HL-60 (cell line): ENCODE measurements around the gene DBX1.

Experiments used
- GABPA ChIP-seq: IDR thresholded peaks from 2 replicates; pipeline ENCODE4 v1.6.1; 2012; ENCODE audit warnings: low read depth
- POLR2AphosphoS5 ChIP-seq: IDR thresholded peaks from 2 replicates; pipeline ENCODE4 v1.6.1; 2012; ENCODE audit warnings: low read depth
- SPI1 ChIP-seq: IDR thresholded peaks from 2 replicates; pipeline ENCODE4 v1.6.1; 2012; ENCODE audit warnings: low read depth, mild to moderate bottlenecking, borderline replicate concordance
- TF ChIP-seq, protein P1 (sequence below): IDR thresholded peaks from one replicate; pipeline ENCODE4 v1.5.1; 2011; ENCODE audit warnings: low read length, control low read depth, inconsistent platforms; ENCODE audit not compliant: insufficient read depth
- TF ChIP-seq, protein P2 (sequence below): IDR thresholded peaks from 2 replicates; pipeline ENCODE4 v1.6.1; 2012; ENCODE audit warnings: low read depth; ENCODE audit not compliant: insufficient replicate concordance

DNA sequence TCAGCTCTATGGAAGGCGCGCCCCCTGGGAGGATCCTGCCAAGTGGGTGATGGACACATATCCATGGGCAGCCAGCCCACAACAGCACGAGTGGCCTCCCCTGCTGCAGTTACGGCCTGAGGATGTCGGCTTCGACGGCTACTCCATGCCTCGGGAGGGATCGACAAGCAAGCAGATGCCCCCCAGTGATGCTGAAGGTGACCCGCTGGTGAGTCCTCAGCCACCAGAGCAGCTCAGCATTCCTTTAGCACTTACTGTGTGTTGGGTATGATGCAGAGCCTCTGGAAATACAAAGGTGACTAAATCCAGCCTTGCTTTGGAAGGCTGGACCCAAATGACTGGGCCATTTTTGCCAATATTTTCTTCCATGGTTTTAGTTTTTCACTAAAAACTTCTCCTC, 45.7 kb downstream of the DBX1 start:
- TF ChIP-seq, protein P1, sequence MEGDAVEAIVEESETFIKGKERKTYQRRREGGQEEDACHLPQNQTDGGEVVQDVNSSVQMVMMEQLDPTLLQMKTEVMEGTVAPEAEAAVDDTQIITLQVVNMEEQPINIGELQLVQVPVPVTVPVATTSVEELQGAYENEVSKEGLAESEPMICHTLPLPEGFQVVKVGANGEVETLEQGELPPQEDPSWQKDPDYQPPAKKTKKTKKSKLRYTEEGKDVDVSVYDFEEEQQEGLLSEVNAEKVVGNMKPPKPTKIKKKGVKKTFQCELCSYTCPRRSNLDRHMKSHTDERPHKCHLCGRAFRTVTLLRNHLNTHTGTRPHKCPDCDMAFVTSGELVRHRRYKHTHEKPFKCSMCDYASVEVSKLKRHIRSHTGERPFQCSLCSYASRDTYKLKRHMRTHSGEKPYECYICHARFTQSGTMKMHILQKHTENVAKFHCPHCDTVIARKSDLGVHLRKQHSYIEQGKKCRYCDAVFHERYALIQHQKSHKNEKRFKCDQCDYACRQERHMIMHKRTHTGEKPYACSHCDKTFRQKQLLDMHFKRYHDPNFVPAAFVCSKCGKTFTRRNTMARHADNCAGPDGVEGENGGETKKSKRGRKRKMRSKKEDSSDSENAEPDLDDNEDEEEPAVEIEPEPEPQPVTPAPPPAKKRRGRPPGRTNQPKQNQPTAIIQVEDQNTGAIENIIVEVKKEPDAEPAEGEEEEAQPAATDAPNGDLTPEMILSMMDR: no peak
- no peak for TF ChIP-seq POLR2AphosphoS5
- TF ChIP-seq, protein P2, sequence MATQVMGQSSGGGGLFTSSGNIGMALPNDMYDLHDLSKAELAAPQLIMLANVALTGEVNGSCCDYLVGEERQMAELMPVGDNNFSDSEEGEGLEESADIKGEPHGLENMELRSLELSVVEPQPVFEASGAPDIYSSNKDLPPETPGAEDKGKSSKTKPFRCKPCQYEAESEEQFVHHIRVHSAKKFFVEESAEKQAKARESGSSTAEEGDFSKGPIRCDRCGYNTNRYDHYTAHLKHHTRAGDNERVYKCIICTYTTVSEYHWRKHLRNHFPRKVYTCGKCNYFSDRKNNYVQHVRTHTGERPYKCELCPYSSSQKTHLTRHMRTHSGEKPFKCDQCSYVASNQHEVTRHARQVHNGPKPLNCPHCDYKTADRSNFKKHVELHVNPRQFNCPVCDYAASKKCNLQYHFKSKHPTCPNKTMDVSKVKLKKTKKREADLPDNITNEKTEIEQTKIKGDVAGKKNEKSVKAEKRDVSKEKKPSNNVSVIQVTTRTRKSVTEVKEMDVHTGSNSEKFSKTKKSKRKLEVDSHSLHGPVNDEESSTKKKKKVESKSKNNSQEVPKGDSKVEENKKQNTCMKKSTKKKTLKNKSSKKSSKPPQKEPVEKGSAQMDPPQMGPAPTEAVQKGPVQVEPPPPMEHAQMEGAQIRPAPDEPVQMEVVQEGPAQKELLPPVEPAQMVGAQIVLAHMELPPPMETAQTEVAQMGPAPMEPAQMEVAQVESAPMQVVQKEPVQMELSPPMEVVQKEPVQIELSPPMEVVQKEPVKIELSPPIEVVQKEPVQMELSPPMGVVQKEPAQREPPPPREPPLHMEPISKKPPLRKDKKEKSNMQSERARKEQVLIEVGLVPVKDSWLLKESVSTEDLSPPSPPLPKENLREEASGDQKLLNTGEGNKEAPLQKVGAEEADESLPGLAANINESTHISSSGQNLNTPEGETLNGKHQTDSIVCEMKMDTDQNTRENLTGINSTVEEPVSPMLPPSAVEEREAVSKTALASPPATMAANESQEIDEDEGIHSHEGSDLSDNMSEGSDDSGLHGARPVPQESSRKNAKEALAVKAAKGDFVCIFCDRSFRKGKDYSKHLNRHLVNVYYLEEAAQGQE: no peak
- no peak for TF ChIP-seq SPI1
- no peak for TF ChIP-seq GABPA
